RPMI7951 (cell line): ENCODE measurements around the gene IGF2BP1. TPM values are rescaled to one million over a fixed set of nuclear protein-coding genes. Genes with fewer than 3 reads are reported as not detected.

ENCODE experiments used
- DNase-seq: peaks from one replicate; pipeline ENCODE4 v3.0.0-alpha.2; 2012; ENCODE audit warnings: low read depth
- total RNA-seq: library from RNA; depleted of rRNA; stranded (reverse); fragments of >200 nt; shearing (Covaris generic); gene quantifications from 2 replicates; pipeline ENCODE4 v1.2.3, GENCODE V29; 2014; rRNA removed

The IGF2BP1 gene
- 4.0 and 5.0 TPM in 2 replicates for total RNA-seq

DNA sequence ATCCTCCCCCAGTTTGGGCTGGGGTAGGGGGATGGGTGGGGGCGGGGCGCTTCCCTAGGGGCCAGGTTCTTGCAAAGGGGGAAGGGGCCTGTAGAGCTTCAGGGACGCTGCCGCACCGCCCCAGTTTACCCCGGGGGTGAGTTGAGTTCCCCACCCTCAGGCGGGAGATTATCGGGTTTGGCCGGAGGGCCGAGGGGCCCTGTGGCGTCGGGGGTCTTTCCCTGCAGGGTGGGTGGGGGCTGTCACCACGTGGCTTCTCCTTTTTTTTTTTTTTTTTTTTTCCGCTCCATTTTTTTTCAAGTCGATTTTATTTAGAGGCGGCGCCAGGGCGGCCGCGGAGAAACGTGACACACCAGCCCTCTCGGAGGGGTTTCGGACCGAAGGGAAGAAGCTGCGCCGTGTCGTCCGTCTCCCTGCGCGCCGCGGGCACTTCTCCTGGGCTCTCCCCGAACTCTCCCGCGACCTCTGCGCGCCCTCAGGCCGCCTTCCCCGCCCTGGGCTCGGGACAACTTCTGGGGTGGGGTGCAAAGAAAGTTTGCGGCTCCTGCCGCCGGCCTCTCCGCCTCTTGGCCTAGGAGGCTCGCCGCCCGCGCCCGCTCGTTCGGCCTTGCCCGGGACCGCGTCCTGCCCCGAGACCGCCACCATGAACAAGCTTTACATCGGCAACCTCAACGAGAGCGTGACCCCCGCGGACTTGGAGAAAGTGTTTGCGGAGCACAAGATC is at the start of gene IGF2BP1:
IGF2BP1 (plus strand) TSS at position 283 of the 724 bp plus-strand sequence; CDS start at position 644, 361 bp downstream.
- peak; percentile 51 for DNase-seq

DNA sequence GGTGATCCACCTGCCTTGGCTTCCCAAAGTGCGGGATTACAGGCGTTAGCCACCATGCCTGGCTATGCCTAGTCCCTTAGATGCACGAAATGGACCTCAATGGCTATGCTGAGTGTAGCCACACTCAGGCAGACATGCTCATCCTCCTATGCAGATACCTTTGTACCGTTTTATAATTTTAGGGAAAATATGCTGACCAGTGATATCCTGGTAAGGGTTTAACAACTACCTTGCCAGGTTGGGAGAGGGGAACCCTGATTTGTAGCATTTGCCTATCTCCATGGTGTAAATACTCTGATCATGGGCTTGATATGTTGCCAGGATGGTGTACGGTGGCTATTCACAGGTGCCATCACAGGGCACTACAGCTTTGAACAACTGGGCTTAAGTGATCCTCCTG is 45.6 kb upstream of the IGF2BP1 start:
- no peak for DNase-seq

DNA sequence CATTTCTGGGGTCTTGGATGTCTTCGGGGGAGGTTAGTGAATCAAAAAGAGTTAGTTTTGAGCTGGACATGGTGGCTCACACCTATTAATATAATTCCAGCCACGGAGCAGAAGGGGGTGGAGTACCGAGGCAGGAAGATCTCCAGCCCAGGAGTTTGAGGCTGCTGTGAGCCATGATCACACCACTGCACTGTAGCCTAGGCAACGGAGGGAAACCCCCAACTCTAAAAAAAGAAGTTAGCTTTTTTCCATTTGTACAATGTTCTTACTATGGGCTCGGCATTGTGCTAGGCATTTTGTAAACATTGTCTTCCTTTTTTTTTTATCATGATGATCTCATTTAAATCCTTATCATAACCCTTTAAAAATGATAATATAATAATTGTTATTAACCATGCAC is 44.3 kb upstream of the IGF2BP1 start:
- no peak for DNase-seq

DNA sequence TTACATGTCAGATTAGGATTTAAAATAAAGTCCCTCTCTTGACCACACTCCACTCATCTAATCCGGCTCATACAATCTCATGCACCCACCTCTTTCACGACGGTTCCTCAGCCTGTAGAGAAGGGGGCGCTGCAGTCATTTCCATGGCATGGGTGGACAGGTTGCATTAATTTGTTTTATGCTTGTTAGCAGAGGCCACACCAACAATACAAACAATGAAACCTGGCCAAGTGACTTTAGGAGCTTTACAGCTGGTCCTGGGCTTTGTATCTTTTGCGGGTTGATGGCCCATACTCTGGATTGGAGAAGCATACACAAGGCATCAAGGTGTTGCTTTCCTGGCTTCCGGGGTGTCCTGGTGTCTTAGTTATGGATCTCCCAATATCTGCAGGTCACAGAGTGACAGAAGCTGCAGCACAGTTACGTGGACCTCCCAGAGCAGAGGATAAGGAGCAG is 42.9 kb upstream of the IGF2BP1 start:
- DNase-seq, result peak; percentile 46

DNA sequence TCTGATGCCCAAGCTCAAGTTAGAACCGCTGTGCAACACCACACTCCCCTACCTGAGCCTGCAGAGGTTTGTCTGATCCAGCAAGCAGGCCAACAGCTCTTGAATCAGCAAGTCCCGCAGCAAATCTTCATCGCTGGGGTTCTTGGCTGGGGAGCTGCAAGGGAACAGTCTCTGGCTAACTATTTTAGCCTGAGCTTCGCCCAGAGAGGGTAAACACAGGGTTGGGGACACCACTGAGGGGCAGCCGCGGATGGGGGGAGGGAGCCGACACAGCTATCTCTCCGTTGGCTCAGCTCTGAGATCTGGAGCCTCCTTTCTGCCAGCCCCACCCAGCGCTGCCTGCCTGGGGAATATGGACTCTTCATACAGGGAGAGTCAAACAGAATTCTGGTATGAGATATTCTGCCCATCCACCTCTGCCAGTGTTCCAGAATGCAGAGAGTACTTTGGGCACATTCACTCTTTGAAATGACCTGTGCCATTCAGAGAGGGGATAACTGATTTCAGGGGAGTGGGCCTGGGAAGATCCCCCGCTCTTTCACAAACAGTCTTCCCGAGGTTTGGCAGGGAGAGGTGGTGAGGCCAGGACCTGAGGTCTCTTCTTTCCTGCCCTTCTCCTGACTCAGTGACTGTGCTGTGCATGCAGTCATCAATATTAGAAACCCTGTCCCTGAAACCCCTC is 36.2 kb upstream of the IGF2BP1 start:
- no peak for DNase-seq

DNA sequence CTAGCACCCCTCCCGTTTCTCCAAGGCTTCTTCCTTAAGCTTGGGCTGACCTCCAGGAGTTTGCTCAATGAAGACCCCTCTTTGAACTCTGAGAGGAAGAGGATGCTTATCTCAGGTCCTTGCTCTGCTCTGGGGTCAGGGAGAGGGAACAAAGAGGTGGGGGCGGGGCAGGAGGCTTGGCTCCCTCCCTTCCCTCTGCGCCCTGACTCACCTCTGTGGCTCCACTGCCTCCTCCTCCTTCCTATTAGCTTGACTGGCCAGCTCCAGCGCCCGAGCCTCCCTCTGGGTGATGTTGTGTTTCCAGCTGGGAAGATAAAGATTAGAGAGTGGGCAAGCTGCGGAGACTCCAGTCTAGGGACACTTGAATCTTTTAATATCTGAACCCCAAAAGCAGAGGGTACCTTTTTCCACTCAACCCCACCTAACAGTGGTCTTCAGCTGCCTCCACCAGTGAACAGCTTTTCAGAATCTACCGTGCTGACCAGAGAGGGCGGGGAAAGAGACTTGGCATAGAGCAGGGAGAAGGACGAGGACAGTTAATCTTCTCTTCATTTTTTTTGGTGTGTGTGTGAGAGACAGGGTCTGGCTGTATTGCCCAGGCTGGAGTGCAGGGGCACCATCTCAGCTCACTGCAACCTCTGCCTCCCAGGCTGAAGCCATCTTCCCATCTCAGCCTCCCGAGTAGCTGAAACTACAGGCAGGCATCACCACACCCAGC is 35.5 kb upstream of the IGF2BP1 start:
- DNase-seq, result peak; percentile 67

DNA sequence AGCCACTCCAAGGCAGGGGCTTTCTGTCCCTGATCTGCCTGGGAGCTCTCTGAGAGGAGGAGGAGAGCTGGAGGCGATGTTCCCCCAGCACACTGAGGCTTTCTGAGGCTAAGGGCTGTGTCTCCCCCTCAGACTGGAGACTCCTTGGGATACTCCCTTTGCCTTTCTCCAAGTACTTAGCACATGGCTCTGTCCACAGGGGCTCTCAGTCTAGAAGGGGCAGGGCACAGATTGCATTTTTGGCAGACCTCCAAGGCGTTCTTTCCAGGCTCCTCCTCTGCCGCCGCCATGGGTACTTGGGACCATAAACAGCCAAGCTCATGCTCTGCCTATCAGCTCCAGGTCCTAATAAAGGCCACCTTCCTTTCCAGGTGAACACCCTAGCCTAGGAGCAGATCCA is 27.0 kb upstream of the IGF2BP1 start:
- no peak for DNase-seq

DNA sequence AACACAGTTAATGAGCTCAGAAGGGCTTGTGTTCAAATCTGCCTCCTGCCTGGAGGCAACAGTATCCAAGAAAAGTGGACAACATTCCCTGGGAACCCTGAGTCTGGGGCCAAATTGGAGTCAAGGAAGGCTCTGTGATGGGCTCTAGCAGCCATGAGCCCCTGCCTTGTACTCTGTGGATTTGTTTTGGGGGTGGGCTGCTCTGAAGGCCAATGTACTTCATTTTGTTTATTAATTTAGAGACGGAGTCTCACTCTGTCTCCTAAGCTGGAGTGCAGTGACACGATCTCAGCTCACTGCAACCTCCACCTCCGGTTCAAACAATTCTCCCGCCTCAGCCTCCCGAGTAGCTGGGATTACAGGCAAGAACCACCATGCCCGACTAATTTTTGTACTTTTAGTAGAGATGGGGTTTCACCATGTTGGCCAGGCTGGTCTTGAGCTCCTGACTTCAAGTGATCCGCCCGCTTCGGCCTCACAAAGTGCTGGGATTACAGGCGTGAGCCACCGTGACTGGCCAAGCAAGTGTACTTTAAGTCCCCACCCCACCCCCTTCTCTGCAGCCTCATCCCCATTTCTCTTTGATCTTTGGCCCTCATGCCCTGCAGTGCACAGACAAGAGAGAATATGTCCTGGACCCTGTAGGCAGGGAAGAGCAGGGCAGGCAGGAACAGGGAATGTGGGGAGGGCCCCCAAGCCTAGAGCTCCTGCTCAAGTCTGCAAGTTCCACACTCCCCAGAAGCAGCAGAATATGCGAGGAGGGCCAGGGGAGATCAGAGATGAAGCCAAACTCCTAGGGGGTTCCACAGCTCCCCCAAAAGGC is 26.1 kb upstream of the IGF2BP1 start:
- no peak for DNase-seq

DNA sequence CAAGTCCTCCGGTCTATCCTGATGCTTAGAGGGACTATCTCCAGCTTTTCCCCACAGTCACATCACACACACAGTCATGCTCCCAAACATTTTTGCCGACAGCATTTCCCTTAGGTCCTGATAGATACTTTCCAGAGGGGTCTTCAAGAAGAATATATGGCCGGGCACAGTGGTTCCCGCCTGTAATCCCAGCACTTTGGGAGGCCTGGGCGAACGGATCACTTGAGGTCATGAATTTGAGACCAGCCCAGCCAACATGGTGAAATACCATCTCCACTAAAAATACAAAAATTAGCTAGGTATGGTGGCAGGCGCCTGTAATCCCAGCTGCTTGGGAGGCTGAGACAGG is 24.5 kb upstream of the IGF2BP1 start:
- no peak for DNase-seq

DNA sequence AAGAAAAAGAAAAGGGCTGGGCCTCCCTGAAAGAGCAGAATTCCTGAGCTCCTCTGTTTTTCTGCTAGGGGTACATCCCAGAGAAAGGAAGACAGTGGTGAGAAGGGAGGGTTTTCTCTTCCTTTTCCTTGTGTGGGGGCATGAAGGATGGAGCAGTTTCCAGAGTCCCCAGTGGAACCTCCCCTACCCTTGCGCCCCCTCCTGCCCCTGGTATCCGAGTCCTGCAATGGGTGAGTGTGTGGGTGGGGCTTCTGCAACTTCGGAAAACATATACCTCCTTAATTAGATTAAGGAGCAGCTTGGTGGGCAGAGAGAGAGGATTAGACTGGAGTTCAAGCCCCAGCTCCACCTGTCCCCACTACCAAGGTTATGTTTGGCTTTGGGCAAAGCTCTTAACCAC is 23.4 kb upstream of the IGF2BP1 start:
- DNase-seq, result no peak

DNA sequence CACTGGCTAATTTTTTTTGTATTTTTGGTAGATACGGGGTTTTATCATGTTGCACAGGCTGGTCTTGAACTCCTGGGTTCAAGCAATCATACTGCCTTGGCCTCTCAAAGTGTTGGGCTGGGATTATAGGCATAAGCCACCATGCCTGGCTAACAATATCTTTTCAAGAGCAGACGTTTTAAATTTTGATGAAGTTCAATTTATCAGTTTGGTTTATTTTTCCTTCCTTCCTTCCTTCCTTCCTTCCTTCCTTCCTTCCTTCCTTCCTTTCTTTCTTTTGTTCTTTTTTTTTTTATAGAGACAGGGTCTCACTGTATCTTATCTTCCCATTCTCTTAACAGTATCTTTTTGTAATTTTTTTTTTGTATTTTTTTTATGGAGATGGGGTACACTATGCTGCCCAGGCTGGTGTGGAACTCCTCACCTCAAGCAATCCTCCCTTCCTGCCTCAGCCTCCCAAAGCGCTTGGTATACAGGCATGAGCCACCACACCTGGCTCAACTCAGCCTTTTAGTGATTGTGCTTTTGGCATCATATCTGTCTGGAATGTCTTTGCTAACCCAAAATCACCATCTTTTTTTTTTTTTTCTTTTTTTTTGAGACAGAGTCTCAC is 15.2 kb upstream of the IGF2BP1 start:
- no peak for DNase-seq

DNA sequence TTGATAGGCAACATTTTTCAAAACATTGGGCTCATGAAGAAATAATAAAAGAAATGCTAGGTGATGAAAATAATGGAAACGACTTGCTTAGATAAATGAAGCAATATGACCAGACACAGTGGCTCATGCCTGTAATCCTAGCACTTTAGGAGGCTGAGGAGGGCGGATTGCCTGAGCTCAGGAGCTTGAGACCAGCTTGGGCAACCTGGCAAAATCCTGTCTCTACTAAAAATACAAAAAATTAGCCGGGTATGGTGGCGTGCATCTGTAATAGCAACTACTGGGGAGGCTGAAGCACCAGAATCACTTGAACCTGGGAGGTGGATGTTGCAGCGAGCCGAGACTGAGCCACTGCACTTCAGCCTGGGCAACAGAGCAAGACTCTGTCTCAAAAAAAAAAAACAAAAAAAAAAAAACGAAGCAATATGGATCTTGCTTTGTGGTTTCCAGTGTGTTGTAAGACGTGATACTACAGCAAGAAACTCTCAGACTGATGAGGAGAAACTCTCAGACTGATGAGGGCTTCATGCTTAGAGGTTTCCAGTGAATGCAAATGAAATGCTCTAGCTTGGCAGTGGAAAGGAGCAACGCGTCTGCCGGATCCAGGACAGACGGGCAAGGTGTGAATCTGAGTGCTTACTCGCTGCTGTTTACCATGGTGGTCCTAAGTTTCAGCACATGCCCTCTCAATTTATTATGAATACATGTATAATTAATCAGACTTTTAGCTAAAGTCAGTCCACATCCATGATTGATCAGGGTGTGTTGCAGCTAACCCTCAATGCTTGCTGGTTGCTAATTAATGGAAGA is 11.5 kb upstream of the IGF2BP1 start:
- DNase-seq, result no peak

DNA sequence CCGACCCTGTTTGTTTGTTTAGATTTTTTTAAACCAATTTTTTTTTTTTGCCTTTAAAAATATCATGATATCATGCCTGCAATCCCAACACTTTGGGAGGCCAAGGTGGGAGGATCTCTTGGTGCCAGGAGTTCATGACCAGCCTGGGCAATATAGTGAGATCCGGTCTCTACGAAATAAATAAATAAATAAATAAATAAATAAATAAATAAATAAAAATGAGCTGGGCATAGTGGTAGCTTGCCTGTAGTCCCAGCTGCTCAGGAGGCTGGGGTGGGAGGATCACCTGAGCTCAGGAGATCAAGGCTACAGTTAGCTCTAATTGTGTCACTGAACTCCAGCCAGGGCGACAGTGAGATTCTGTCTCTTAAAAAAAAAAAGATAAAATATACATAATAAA is 8.1 kb upstream of the IGF2BP1 start:
- DNase-seq, result no peak

DNA sequence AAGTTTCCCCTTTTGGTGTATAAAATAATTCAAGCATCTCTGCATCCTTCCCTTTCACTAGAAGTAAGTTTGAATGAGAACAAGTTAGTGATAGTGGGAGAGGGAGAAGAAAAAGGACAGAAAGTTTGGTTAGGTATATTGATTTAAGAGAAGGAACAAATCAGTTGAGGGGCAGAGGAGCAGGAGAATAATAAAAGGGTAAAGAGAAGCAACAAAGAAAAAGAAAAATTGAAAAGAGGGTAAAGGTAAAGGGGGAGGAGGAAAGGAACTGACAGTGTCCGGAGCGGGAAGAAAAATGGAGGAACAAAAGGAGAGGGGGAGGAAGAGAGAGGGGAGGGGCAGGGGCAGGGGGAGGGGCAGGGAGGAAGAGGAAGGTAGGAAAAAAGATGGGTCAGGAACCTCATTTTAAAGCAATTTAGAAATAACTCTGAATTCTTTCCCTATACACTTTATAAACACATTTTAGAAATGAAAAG is 6.3 kb upstream of the IGF2BP1 start:
- no peak for DNase-seq

DNA sequence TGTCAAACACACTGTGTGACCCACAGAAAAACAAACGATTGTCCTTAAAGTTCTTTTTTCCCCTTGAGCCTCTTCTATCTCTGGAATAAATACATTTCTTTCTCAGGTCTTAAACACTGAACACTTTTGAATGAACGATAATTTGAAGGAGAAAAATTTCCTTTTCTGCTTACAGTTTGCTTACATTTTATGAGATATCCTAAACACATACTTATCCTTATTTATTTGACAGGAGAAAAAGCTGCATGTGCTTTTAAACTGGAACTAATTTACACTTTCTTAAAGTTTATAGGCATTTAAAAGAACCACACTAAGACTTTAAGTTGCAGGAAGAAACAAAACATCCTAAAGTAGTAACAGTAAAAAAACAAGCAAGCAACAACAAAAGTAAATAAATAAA is 4.7 kb upstream of the IGF2BP1 start:
- no peak for DNase-seq

DNA sequence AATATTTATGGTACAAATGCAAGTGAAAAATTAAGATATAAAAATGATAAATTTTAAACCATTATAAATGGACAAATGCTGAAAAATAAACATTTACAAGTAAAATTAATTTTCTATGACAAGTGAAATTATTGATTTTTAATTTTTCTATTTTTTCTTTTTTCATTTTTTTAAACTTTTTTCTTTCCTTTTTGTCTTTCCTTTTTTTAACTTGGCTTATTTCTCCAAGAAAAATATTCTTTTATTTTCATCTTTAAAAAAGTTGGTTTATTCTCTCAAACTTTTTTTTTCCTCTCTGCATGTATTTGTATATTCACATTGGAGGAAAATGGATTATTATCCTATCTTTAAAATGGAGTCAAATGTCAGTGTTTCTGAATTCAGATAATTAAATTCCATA is 3.9 kb upstream of the IGF2BP1 start:
- DNase-seq, result no peak

DNA sequence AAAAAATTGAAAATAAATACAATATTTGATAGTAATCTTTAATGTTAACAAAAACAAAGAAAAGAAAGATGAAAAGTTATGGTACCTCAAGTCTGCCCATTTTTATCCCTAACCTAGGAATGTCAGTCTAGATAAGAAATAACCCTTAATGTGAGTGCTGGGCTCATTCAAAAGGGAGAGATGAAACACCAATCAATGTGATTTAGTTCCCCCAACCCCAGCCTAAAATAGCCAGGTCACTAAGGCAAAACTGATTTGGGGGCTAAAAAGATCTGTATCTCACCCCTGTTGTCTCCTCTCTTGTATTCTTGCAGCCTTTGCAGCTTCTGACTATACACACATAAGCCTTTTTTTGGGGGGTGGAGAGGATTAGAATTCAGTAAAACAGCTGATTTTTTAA is 3.2 kb upstream of the IGF2BP1 start:
- no peak for DNase-seq

DNA sequence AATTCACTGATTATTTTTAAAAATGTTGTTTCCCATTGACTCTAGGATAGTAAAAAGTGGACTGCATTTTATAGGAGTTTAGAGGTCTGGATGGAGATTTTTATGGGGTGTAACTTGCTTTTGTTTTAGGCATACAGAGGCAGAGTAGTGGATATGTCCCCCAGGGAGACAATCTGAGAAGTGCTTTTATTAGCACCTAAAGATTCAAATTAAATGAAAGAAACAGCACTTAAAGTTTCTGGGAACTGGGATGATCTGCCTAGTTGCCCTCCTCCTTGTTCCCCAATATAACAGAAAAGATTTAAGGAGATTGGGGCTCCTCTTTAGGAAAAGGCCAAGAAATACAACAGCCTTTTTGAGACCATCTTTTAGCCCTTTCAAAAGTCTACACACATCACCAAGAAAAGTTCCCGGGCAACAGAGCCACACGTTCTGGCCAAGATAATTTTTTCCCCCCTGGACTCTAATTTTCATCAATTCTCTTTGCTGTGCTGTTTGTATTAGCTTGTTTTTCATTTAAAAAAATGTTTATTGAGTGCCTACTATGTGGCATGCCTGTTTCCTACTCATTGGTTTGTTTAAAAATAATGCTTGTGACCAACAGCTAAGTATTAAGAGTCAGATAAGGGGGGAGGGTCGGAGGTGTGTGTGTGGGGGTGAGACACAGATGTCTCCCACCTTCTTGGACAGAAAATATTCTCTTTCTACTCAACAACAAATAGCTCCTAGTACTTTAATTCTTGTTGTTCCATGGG is 2.5 kb upstream of the IGF2BP1 start:
- no peak for DNase-seq

DNA sequence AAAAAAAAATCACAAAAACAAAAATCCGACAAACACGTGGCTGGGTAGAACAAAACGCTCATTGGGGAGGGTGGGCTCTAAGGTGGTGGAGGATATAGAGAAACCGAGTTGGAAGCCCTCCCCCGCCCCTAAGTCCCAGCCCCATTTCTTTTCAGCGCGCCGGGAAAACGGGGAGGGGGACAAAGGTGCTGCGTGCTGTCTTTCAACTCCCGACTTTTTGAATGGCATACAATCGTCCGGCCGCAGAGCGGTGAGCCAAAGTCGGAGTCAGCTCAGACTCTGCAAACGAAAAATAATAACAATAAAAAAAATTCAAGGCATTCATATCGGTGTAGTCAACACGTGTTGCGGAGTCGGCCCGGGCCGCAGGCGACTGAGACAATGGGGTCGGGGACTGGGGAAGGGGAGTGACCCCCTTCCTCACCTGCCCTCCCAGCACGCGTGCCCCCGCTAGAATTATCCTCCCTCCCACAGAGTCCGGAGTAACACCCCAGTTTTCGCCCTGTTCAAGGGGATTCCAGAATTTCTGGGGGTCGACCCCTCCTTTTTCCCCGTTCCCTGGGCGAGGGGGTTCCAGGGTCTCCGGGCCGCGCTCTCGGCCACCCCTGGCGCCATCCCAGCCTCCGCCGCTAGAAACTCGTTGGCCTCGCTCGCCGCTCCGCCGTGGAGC is 1.7 kb upstream of the IGF2BP1 start:
- no peak for DNase-seq
